Measurements from ENCODE around the gene CAPZA2. TPM values are rescaled to one million over a fixed set of nuclear protein-coding genes. Genes with fewer than 3 reads are reported as not detected.

The CAPZA2 gene
- total and polyA plus RNA-seq, 9 of the 15 experiments (the other 6 are each of a cell fraction or from before 2014, with no cell fraction given) = 67.0 to 524 (median 176) TPM

GRCh38 chr7:116837586-116837985 is 24.8 kb upstream of the CAPZA2 start:
- Histone ChIP-seq H4K20me1 (replicated peaks; ENCODE audit: control insufficient read depth, insufficient read depth, low read length) (no peaks in the 10 kb centered on the region), H3K9me1 (ENCODE audit: control insufficient read depth, insufficient read depth, low read length) (no peaks in the 10 kb centered on the region), H2AFZ (ENCODE audit: low read depth, low read length) (no peak overlapping the region), H3K4me2 (ENCODE audit: insufficient read depth, low read length) (no peak overlapping the region), H3K36me3 (ENCODE audit: control insufficient read depth, insufficient read depth, low read length) (no peaks in the 10 kb centered on the region), H3K27ac (ENCODE audit: extremely low read depth, low read depth, low read length) (no peak overlapping the region), H3K27me3 (ENCODE audit: control insufficient read depth in 2 of 2, insufficient read depth in 2 of 2, low read length in 2 of 2) (peaks cover 29 to 33% of the 10 kb centered on the region in 2 experiments), H3K79me2 (ENCODE audit: control insufficient read depth, insufficient read depth, low read length) (no peaks in the 10 kb centered on the region), H3K4me1 (replicated peaks in 1 of 2; ENCODE audit: control insufficient read depth in 2 of 2, insufficient read depth in 2 of 2, low read length in 2 of 2) (peaks cover 0 to 5% of the 10 kb centered on the region in 2 experiments; a peak in 1 of 5 replicates), H3K9ac (ENCODE audit: insufficient read depth in 1 of 2, low read depth in 2 of 2, low read length in 2 of 2) (no peak overlapping the region), H3K9me3 (replicated peaks; ENCODE audit: control insufficient read depth, insufficient read depth, low read depth, low read length) (no peaks in the 10 kb centered on the region), H3K4me3 (no peak overlapping the region)
- TF ChIP-seq RB1 (IDR thresholded peaks at IDR 0.05; ENCODE audit: low read depth) (no peak), JUNB (CRISPR knock-in tag; conservative IDR thresholded peaks at IDR 0.05) (no peak), EGR1 (conservative IDR thresholded peaks at IDR 0.05) (no peak), KHSRP (IDR thresholded peaks at IDR 0.05) (no peak), ZEB2 (IDR thresholded peaks at IDR 0.05) (no peak), MEIS2 (IDR thresholded peaks at IDR 0.05; ENCODE audit: partially characterized antibody) (no peak)
- TF ChIP-seq, protein P1, sequence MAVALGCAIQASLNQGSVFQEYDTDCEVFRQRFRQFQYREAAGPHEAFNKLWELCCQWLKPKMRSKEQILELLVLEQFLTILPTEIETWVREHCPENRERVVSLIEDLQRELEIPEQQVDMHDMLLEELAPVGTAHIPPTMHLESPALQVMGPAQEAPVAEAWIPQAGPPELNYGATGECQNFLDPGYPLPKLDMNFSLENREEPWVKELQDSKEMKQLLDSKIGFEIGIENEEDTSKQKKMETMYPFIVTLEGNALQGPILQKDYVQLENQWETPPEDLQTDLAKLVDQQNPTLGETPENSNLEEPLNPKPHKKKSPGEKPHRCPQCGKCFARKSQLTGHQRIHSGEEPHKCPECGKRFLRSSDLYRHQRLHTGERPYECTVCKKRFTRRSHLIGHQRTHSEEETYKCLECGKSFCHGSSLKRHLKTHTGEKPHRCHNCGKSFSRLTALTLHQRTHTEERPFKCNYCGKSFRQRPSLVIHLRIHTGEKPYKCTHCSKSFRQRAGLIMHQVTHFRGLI (CRISPR knock-in tag; IDR thresholded peaks at IDR 0.05) = no peak
- TF ChIP-seq, protein P2, sequence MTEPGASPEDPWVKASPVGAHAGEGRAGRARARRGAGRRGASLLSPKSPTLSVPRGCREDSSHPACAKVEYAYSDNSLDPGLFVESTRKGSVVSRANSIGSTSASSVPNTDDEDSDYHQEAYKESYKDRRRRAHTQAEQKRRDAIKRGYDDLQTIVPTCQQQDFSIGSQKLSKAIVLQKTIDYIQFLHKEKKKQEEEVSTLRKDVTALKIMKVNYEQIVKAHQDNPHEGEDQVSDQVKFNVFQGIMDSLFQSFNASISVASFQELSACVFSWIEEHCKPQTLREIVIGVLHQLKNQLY (CRISPR knock-in tag; conservative IDR thresholded peaks at IDR 0.05) = no peak
- CTCF ChIA-PET (ENCODE audit: low intra/inter-chr PET ratio) = no interaction called here
- in situ Hi-C loops (cut with MboI) = no loop called here
- DNase-seq (ENCODE audit: extremely low read depth in 1 of 4, low spot score in 3 of 4) = no peak
- WGBS (ENCODE audit: insufficient coverage, low coverage, missing lambda C conversion rate) = 0% methylated on average over 3 of the region's 3 CpGs
- POLR2A ChIA-PET = no interaction called here
- BruUV-seq (replicated peaks) = no TSS peak
- FAIRE-seq = no peak
- ATAC-seq = no peak
- intact Hi-C loops (cut with micrococcal nuclease) = no loop called here

Measured in K562 (cell line).